Progenitor cell of endocrine pancreas (in vitro differentiated cells): Measurements from ENCODE around the gene GTF2A1. TPM values are rescaled to one million over a fixed set of nuclear protein-coding genes. Genes with fewer than 3 reads are reported as not detected.

ENCODE experiments used
- DNase-seq: peaks from one replicate; pipeline ENCODE4 v3.0.0; 2021; ENCODE audit warnings: low spot score; ENCODE audit not compliant: unreplicated experiment
- H3K27ac Mint-ChIP-seq: 2 replicates; pipeline ENCODE4 v1.8.0; 2021; ENCODE audit warnings: mild to moderate bottlenecking, moderate library complexity, mixed read lengths
- H3K27me3 Mint-ChIP-seq: 2 replicates; pipeline ENCODE4 v1.8.0; 2021; ENCODE audit warnings: mixed read lengths
- H3K36me3 Mint-ChIP-seq: 2 replicates; pipeline ENCODE4 v1.8.0; 2022; ENCODE audit warnings: mixed read lengths; ENCODE audit not compliant: insufficient read depth
- H3K4me1 Mint-ChIP-seq: 2 replicates; pipeline ENCODE4 v1.8.0; 2021; ENCODE audit warnings: low read depth, mixed read lengths
- H3K4me3 Mint-ChIP-seq: 2 replicates; pipeline ENCODE4 v1.8.0; 2021; ENCODE audit warnings: low read depth, mild to moderate bottlenecking, moderate library complexity, mixed read lengths
- H3K9me3 Mint-ChIP-seq: 2 replicates; pipeline ENCODE4 v1.8.0; 2021; ENCODE audit warnings: low read depth, mixed read lengths
- CTCF ChIP-seq: fragments of 200-600 bp; sonication (generic); IDR thresholded peaks from one replicate; pipeline ENCODE4 v1.5.0; 2021; ENCODE audit warnings: antibody characterized with exemption, mild to moderate bottlenecking; ENCODE audit not compliant: unreplicated experiment
- total RNA-seq: library from RNA; stranded (reverse); gene quantifications from 2 replicates; pipeline ENCODE4 v1.2.1, GENCODE V29; 2021

Gene GTF2A1
- total RNA-seq, 1 donor from 2014 or later = 33.4 TPM

- H3K27ac Mint-ChIP-seq = no peak overlapping the region
- no peak for TF ChIP-seq CTCF
- H3K4me1 Mint-ChIP-seq = no peaks in the 10 kb centered on the region
- H3K9me3 Mint-ChIP-seq = no peaks in the 10 kb centered on the region
- H3K4me3 Mint-ChIP-seq = no peak overlapping the region
- no peaks in the 10 kb centered on the region for H3K27me3 Mint-ChIP-seq
- peaks cover 21% of the 10 kb centered on the region for H3K36me3 Mint-ChIP-seq
- no peak for DNase-seq
These were observed 14.6 kb downstream of the GTF2A1 start for GRCh38 chr14:81206115-81206514.

- Mint-ChIP-seq H3K36me3 (peaks cover 22% of the 10 kb centered on the region), H3K4me1 (no peaks in the 10 kb centered on the region), H3K9me3 (no peaks in the 10 kb centered on the region), H3K27me3 (no peaks in the 10 kb centered on the region), H3K27ac (peak overlapping the region; percentile 29), H3K4me3 (no peak overlapping the region)
- no peak for TF ChIP-seq CTCF
- DNase-seq = no peak
These were observed 15.1 kb downstream of the GTF2A1 start for GRCh38 chr14:81205639-81206038.

- Mint-ChIP-seq H3K27ac (peak overlapping the region; percentile 62), H3K27me3 (no peaks in the 10 kb centered on the region), H3K9me3 (no peaks in the 10 kb centered on the region)
These were observed 20.7 kb downstream of the GTF2A1 start for GRCh38 chr14:81200054-81200453.

GRCh38 chr14:81199084-81199483 is 21.7 kb downstream of the GTF2A1 start:
- Mint-ChIP-seq H3K4me1 (no peaks in the 10 kb centered on the region), H3K27ac (no peak overlapping the region), H3K27me3 (no peaks in the 10 kb centered on the region), H3K9me3 (no peaks in the 10 kb centered on the region), H3K36me3 (peaks cover 24% of the 10 kb centered on the region), H3K4me3 (no peak overlapping the region)
- TF ChIP-seq CTCF = no peak
- no peak for DNase-seq

More at GRCh38 chr14:81200054-81200453, 20.7 kb downstream of the GTF2A1 start:
- TF ChIP-seq CTCF = no peak
- Mint-ChIP-seq H3K36me3 (peaks cover 22% of the 10 kb centered on the region), H3K4me1 (no peaks in the 10 kb centered on the region), H3K4me3 (no peak overlapping the region)
- no peak for DNase-seq

- H3K27me3 Mint-ChIP-seq = no peaks in the 10 kb centered on the region
- H3K36me3 Mint-ChIP-seq = peaks cover 25% of the 10 kb centered on the region
- H3K4me1 Mint-ChIP-seq = no peaks in the 10 kb centered on the region
- H3K4me3 Mint-ChIP-seq = no peak overlapping the region
- peak overlapping the region; percentile 25 for H3K27ac Mint-ChIP-seq
- TF ChIP-seq CTCF = no peak
- H3K9me3 Mint-ChIP-seq = no peaks in the 10 kb centered on the region
- no peak for DNase-seq
These were observed 22.1 kb downstream of the GTF2A1 start for GRCh38 chr14:81198651-81199050.
